NK-92 treated with Interleukin-12 subunit alpha and Interleukin-12 subunit beta, amount 100 ng/mL, for 24 hours (cell line): ENCODE measurements around the gene EXOC2.
"Not testable (repeated sequence)": the region's sequence is repeated elsewhere in the genome, so short reads cannot be mapped to it uniquely, and the experiment has no call there.

Experiments used
- DNase-seq: peaks from one replicate; lab custom pipeline; 2025; lab: John Stamatoyannopoulos, UW

EXOC2 gene

GRCh38 chr6:626236-626635 lies 66.7 kb downstream of the EXOC2 start:
- DNase-seq = no peak

DNA sequence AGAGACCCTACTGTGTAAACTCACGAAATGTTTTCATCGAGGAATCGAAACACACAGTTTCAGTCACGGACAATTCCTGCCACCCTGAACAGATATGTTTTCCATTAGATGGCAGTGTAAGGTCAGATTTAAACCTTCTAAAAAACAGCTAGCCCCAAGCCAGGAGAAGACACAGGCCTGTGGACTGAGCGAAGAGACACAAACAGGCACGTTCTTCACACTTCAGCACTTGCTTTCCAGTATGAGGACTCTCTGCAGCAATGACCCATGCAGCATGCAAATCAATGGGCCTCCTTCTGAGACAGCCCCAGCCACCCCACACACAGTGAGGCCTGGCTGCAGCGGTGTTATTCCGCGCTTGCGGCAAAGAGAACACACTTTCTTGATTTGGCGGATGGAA lies 68.0 kb downstream of the EXOC2 start:
- DNase-seq = no peak

DNA sequence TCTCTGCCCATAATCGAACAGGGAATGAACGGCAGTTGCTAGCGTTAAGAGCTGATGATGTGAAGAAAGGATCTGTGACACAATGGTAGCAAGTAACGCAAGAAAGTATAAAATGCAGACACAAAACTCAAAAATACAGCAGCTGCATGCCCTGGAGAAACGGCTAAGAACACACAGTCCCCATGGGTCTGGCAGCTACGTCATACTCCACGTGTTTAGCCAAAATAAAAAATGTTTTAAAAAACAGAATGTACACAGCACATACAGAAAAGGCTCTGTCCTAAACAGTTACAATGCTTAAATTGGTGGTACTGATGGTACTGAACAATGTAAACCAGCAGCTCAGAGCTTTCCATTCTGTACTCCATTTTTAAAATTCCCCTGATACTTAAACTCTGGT lies 70.5 kb downstream of the EXOC2 start:
- DNase-seq = no peak

DNA sequence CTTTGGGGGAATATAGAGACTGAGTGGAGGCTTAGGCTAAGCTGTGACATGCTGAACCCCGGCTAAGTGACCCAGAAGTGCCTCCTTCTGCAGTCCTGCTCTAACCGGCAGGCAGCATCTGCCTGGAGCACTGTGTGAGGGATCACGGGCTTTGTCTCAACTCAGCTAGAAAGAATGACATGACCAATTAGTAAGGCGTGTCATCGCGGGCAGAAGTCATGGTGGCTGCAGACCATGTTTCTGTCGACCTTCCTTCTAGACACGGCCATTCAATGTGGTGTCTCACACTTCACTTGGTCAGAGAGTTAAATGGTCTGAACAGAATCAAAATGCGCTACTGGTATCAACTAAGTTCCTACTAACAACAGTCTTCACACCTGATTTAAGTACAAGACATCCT lies 71.0 kb downstream of the EXOC2 start:
- no peak for DNase-seq

DNA sequence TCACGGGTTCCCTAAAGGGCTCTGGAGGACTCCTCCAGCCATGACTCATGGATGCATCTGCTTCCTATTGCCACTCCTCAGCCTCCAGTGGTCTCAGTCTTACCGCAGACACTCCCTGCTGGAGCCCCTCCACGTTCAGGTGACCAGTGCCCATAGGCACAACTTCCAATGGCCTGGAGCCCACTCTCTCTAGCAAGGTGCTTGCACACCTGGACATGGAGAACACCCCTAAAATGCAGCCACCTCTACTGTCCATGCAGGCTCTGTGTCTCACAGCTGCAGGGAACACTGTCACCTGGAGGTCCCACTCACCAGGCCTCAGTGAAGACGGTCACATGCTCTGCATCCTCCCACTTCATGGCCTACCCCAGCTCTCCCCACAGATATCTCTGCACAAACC lies 72.0 kb downstream of the EXOC2 start:
- DNase-seq = no peak

GRCh38 chr6:620166-620565 lies 72.8 kb downstream of the EXOC2 start:
- DNase-seq = no peak

- no peak for DNase-seq
Measured at GRCh38 chr6:617456-618100, 75.4 kb downstream of the EXOC2 start.

DNA sequence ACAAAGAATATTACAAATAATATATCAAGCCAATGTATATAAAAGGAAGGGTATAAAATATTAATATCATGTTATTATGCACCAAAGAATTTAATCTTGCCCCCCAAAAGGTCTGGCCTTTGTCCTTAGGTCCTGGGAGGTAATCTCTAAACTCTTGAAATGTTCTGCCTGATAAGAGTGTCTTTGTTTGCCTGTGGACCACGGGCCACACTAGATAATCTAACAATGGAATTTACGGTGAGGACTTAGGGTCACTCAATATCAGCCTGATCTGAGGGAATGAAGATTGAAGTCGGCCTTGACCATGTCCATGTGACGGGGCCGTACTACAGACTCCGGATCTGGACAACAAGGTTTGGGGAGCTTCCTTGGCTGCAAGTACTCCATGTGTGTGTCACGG lies 79.0 kb downstream of the EXOC2 start:
- DNase-seq = no peak

DNA sequence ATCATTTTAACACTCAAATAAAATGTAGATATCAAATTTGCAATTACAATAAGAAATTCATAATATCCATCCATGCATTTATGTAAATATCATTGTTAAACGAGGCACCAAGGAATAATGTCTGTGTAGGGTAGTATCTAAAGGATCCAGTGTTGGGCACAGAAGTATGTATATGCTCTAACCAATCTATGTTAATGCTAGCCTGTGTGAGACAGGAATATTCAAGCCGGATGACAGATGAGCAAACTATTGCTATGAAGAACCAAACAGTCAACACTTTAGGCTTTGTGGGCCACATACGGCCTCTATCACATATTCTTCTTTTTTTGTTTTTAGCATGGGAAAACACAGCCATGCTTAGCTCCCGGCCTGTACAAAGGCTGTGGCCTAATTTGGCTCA lies 81.0 kb downstream of the EXOC2 start:
- DNase-seq = no peak

DNA sequence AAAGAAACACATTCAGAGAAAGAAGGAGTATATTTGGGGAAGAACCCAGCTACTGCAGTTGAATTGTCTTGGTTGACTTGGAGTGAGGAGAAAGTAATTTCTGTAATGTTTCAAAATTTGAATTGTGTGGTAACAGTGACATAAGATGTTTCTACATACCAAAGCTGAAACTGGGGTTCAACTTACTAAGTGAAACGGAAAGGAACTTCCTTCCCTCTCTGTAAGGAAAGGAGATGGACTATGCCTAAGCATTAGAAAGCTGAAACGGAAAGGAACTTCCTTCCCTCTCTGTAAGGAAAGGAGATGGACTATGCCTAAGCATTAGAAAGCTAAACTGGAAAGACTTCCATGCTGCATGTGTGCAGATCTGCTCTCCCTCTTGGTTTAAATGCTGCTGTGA lies 82.1 kb downstream of the EXOC2 start:
- DNase-seq = no peak

- DNase-seq = no peak
Measured at GRCh38 chr6:609905-610304, 83.0 kb downstream of the EXOC2 start.

GRCh38 chr6:606829-607379 lies 86.0 kb downstream of the EXOC2 start:
- DNase-seq = no peak

- not testable (repeated sequence) for DNase-seq
Measured at GRCh38 chr6:605895-606294, 87.0 kb downstream of the EXOC2 start.

DNA sequence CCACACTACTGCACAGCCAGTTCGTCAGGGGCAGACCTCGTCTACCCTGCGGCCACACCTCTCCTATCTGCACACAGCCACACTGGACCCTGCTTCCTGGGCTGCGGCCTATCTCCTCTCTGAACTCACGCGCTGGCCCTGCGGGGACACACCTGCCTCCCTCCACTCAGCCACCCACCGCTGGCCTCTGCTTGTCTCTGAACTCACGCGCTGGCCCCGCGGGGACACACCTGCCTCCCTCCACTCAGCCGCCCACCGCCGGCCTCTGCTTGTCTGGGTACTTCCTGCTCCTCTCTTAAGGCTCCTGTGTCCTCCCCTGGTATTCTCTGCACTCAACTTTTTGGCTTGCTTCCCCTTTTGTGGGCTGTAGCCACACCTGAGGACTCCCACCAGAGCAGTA lies 88.4 kb downstream of the EXOC2 start:
- DNase-seq = no peak

DNA sequence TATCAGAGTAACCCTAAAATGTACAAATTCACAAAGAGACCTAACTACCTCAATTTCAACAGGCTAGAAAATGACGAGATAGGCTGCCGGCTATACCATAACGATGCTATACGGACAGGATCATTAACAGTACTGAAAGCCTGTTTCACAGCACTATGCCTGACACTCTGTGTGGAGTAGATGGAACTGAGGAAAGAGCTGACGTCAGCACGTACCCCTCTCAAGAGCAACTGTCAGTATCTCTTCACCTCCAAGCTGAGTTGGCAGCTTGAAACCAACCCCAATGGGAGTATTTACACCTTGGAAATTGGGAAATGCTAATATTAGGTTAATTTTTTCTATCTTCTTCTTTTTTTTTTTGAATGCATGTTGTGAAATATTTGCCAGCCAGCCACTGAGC lies 89.7 kb downstream of the EXOC2 start:
- no peak for DNase-seq

- no peak for DNase-seq
Measured at GRCh38 chr6:599576-600448, 93.1 kb downstream of the EXOC2 start.

- no peak for DNase-seq
Measured at GRCh38 chr6:593907-594212, 99.1 kb downstream of the EXOC2 start.

DNA sequence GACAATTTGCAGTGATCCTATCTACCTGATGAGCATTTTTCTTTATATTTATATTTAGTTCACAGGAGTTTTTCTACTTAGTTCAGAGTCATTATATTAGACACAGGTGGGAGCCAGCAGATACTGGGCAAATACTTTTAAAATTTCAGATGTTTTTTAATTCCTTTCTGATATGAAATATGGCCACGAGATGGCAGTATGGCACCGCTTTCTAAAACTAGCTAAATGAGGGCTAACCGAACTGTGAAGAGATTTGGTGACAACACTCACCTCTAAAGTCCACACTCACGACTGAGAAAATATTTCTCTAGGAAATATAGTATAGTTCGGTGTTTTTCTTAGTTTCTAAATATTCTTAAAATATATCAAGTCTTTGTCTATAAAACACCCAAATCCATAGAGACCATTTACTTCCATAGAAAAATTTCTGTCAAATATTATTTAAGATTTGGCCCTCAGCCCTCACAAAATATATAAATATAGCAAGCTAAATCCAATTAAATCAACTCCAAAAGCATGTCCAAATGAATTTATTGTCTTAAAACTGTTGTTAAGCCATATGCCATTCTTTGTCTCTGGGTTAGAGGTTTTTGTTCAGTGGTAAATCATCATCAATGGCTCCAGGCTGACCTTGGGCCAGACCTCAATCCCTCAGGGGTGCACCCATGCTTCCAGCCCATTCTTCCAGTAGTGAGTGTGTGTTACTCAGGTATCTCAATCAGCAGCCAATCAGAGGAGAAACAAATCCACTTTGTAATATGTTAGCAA lies 99.6 kb downstream of the EXOC2 start:
- DNase-seq = no peak

DNA sequence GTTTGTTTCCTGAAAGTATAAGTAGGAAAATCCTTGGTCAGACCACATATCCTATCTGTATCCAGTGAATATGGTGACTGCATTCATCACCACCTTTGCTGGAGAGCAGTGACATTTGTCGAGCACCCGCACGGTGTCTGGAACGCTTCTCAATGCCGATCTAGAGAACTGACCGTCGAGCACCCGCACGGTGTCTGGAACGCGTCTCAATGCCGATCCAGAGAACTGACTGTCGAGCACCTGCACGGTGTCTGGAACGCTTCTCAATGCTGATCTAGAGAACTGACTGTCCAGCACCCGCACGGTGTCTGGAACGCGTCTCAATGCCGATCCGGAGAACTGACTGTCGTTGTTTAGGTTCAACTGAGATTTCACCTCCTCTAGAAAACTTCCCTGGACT lies 103.8 kb downstream of the EXOC2 start:
- DNase-seq = no peak

DNA sequence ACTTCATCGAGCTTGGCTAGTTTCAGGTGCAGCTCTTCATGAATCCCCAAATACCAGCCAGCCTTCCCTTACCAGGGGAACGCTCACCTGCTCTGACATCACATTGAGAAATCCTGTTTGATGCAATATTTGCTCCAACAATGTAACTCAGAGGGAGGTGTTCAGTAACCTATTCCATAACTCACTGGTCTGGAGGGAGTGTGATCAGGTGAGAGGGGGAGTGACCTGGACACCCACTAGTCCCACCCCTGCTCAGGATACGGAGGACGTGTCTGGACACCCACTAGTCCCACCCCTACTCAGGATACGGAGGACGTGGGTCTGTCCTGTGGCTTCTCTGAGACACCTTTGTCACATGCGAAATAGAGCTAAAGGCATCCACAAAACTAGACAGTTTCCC lies 106.4 kb downstream of the EXOC2 start:
- DNase-seq = no peak

- no peak for DNase-seq
Measured at GRCh38 chr6:583635-584034, 109.3 kb downstream of the EXOC2 start.

GRCh38 chr6:583116-583515 lies 109.8 kb downstream of the EXOC2 start:
- DNase-seq = no peak

- DNase-seq = no peak
Measured at GRCh38 chr6:582370-582769, 110.6 kb downstream of the EXOC2 start.
